H1 (cell line): ENCODE data around the gene SLC38A10. TPM values are rescaled to one million over a fixed set of nuclear protein-coding genes. Genes with fewer than 3 reads are reported as not detected.

Source experiments
- CTCF ChIA-PET: fragments of 300-600 bp; sonication (Branson Sonifier 250); formaldehyde crosslinking; loops from one replicate; lab custom pipeline; 2021; ENCODE audit not compliant: partially characterized antibody; lab: Charles Lee
- POLR2A ChIA-PET: fragments of 300-600 bp; sonication (Branson Sonifier 250); formaldehyde crosslinking; loops from one replicate; lab custom pipeline; 2021; ENCODE audit warnings: inconsistent platforms; ENCODE audit not compliant: partially characterized antibody; lab: Charles Lee
- DNase-seq, 2 experiments: peaks; one replicate each; pipeline versions ENCODE4 v3.0.0 to v3.0.0-alpha.2; 2010 to 2022; ENCODE audit warnings: low spot score in 2 of 2, low read depth in 1 of 2, mixed read lengths in 1 of 2
- FAIRE-seq: peaks from 2 replicates; lab custom pipeline; 2011; peaks lifted over from hg19 to GRCh38; lab: Jason Lieb, UNC
- H2AFZ ChIP-seq: 2 replicates; pipeline ENCODE4 v1.8.1; 2012; ENCODE audit warnings: low read length, inconsistent platforms
- H2AK5ac ChIP-seq: 2 replicates; pipeline ENCODE4 v1.6.1; 2013; ENCODE audit warnings: low read depth, low read length
- H2BK120ac ChIP-seq: replicated peaks from 2 replicates; pipeline ENCODE3; 2013; ENCODE audit warnings: low read depth, low read length, inconsistent platforms
- H2BK12ac ChIP-seq: 2 replicates; pipeline ENCODE4 v1.6.1; 2013; ENCODE audit warnings: low read depth, low read length
- H2BK15ac ChIP-seq: 2 replicates; pipeline ENCODE4 v1.6.1; 2013; ENCODE audit warnings: low read length
- H2BK20ac ChIP-seq: 2 replicates; pipeline ENCODE4 v1.6.1; 2013; ENCODE audit warnings: low read length
- H2BK5ac ChIP-seq: 2 replicates; pipeline ENCODE4 v1.6.1; 2013; ENCODE audit warnings: low read depth, low read length
- H3K14ac ChIP-seq: 2 replicates; pipeline ENCODE4 v1.6.1; 2013; ENCODE audit warnings: inconsistent platforms; ENCODE audit not compliant: insufficient read length
- H3K18ac ChIP-seq: 2 replicates; pipeline ENCODE4 v1.6.1; 2013; ENCODE audit warnings: low read length; ENCODE audit errors: extremely low read depth
- H3K23ac ChIP-seq: 2 replicates; pipeline ENCODE4 v1.6.1; 2013; ENCODE audit warnings: inconsistent platforms; ENCODE audit not compliant: insufficient read length
- H3K23me2 ChIP-seq: 2 replicates; pipeline ENCODE4 v1.6.1; 2013; ENCODE audit warnings: low read depth, low read length
- H3K27ac ChIP-seq: 2 replicates; pipeline ENCODE4 v1.6.1; 2011; ENCODE audit warnings: low read depth, low read length, inconsistent platforms
- H3K27me3 ChIP-seq, 4 experiments: replicated peaks in 1 of 4; 1 replicate in 1 of 4; 2 replicates in 3 of 4; pipeline versions ENCODE4 v1.6.1 to v1.8.1; 2011 to 2013; ENCODE audit warnings: low read length in 3 of 4, mild to moderate bottlenecking in 3 of 4, inconsistent platforms in 2 of 4, mixed read lengths in 2 of 4, moderate library complexity in 1 of 4; ENCODE audit not compliant: control insufficient read depth in 3 of 4, insufficient read depth in 3 of 4; ENCODE audit errors: extremely low read depth in 1 of 4
- H3K36me3 ChIP-seq, 4 experiments: 2 replicates each; pipeline versions ENCODE4 v1.6.1 to v1.8.1; 2011 to 2013; ENCODE audit warnings: mild to moderate bottlenecking in 4 of 4, low read length in 3 of 4, moderate library complexity in 2 of 4, control low read depth in 1 of 4, inconsistent platforms in 1 of 4; ENCODE audit not compliant: insufficient read depth in 4 of 4, control insufficient read depth in 2 of 4
- H3K4ac ChIP-seq: replicated peaks from 2 replicates; pipeline ENCODE3; 2013; ENCODE audit warnings: low read length, low read depth, mixed read lengths, inconsistent platforms; ENCODE audit not compliant: insufficient read length
- H3K4me1 ChIP-seq, 4 experiments: replicated peaks in 1 of 4; 1 replicate in 1 of 4; 2 replicates in 3 of 4; pipeline versions ENCODE4 v1.6.1 to v1.8.1; 2011 to 2013; ENCODE audit warnings: low read length in 3 of 4, inconsistent platforms in 2 of 4, mixed read lengths in 1 of 4; ENCODE audit not compliant: insufficient read depth in 4 of 4, control insufficient read depth in 3 of 4
- H3K4me2 ChIP-seq, 2 experiments: 2 replicates each; pipeline versions ENCODE4 v1.6.1 to v1.8.1; 2011 to 2013; ENCODE audit warnings: low read depth in 2 of 2, low read length in 2 of 2, control low read depth in 1 of 2, inconsistent platforms in 1 of 2, mild to moderate bottlenecking in 1 of 2; ENCODE audit not compliant: insufficient read depth in 1 of 2
- H3K4me3 ChIP-seq, 4 experiments: fragments of 200-600, 300-600 bp in 1 of 4; sonication (generic), shearing (Covaris generic), sonication (Bioruptor Twin) in 1 of 4; 2 replicates each; pipeline versions ENCODE4 v1.5.1 to v1.8.1; 2011 to 2016; ENCODE audit warnings: low read length in 4 of 4, low read depth in 3 of 4, control low read depth in 2 of 4, inconsistent platforms in 2 of 4, mild to moderate bottlenecking in 2 of 4, mixed read lengths in 1 of 4, moderate library complexity in 1 of 4; ENCODE audit not compliant: insufficient read depth in 2 of 4; ENCODE audit errors: extremely low read depth in 1 of 4
- H3K56ac ChIP-seq: replicated peaks from 2 replicates; pipeline ENCODE3; 2013; ENCODE audit warnings: low read depth, mild to moderate bottlenecking, mixed read lengths, low read length, inconsistent platforms; ENCODE audit not compliant: insufficient read length
- H3K79me1 ChIP-seq: 2 replicates; pipeline ENCODE4 v1.6.1; 2013; ENCODE audit warnings: low read depth, low read length, control low read depth
- H3K79me2 ChIP-seq, 2 experiments: 2 replicates each; pipeline versions ENCODE4 v1.6.1 to v1.8.1; 2012 to 2013; ENCODE audit warnings: low read length in 2 of 2, mild to moderate bottlenecking in 2 of 2, inconsistent platforms in 1 of 2; ENCODE audit not compliant: insufficient read depth in 2 of 2, control insufficient read depth in 1 of 2
- H3K9ac ChIP-seq, 4 experiments: replicated peaks in 1 of 4; 1 replicate in 1 of 4; 2 replicates in 3 of 4; pipeline versions ENCODE4 v1.6.1 to v1.8.1; 2011 to 2013; ENCODE audit warnings: low read depth in 3 of 4, low read length in 3 of 4, control low read depth in 2 of 4, mild to moderate bottlenecking in 2 of 4, moderate library complexity in 2 of 4, inconsistent platforms in 1 of 4; ENCODE audit errors: extremely low read depth in 1 of 4
- H3K9me3 ChIP-seq, 2 experiments: 2 replicates each; pipeline versions ENCODE4 v1.6.1 to v1.8.1; 2012 to 2013; ENCODE audit warnings: mild to moderate bottlenecking in 2 of 2, moderate library complexity in 2 of 2, control low read depth in 1 of 2, inconsistent platforms in 1 of 2, low read depth in 1 of 2, low read length in 1 of 2, mixed read lengths in 1 of 2; ENCODE audit not compliant: insufficient read depth in 2 of 2
- H4K20me1 ChIP-seq, 2 experiments: replicated peaks in 1 of 2; 2 replicates each; pipeline versions ENCODE3 to v1.8.1; 2011 to 2013; ENCODE audit warnings: inconsistent platforms in 2 of 2, low read length in 2 of 2, mild to moderate bottlenecking in 1 of 2; ENCODE audit not compliant: insufficient read depth in 2 of 2, control insufficient read depth in 1 of 2
- H4K5ac ChIP-seq: 2 replicates; pipeline ENCODE4 v1.6.1; 2013; ENCODE audit warnings: low read length, low read depth, mixed read lengths, inconsistent platforms; ENCODE audit not compliant: insufficient read length
- H4K8ac ChIP-seq: 2 replicates; pipeline ENCODE4 v1.8.0; 2013; ENCODE audit warnings: mild to moderate bottlenecking, moderate library complexity, low read length, inconsistent platforms; ENCODE audit not compliant: insufficient read depth; ENCODE audit errors: extremely low read depth
- H4K91ac ChIP-seq: replicated peaks from 2 replicates; pipeline ENCODE3; 2013; ENCODE audit warnings: low read length, mixed read lengths, inconsistent platforms; ENCODE audit not compliant: insufficient read length
- NANOG ChIP-seq: IDR thresholded peaks from 2 replicates; pipeline ENCODE4 v1.6.1; 2011; ENCODE audit warnings: low read length, low read depth, mild to moderate bottlenecking, inconsistent platforms; ENCODE audit not compliant: insufficient read depth, poor library complexity, severe bottlenecking
- POLR2A ChIP-seq, 2 experiments: IDR thresholded peaks; 1 replicate in 1 of 2; 2 replicates in 1 of 2; pipeline ENCODE4 v1.6.1; 2011; ENCODE audit warnings: low read depth in 2 of 2, low read length in 2 of 2, mild to moderate bottlenecking in 2 of 2; ENCODE audit errors: control extremely low read depth in 1 of 2
- TBP ChIP-seq: IDR thresholded peaks from 2 replicates; pipeline ENCODE4 v1.6.1; 2011; ENCODE audit warnings: low read depth, low read length, improper control_type of control experiment
- WGBS, 2 experiments: shearing (Covaris generic) in 1 of 2; methylation state at CpG; one replicate each; pipeline versions ENCODE4 v1.1.6 to v1.1.7; 2013 to 2015; ENCODE audit warnings: low lambda C conversion rate in 2 of 2, mixed read lengths in 2 of 2, inconsistent platforms in 1 of 2, low coverage in 1 of 2, missing lambda C conversion rate in 1 of 2; ENCODE audit not compliant: insufficient replicate concordance in 2 of 2, insufficient coverage in 1 of 2, insufficient read length in 1 of 2; ENCODE audit errors: extremely low coverage in 1 of 2, missing lambda C conversion rate in 1 of 2; 5-methylcytosine and 5-hydroxymethylcytosine counted together
- polyA plus RNA-seq, 7 experiments: library from polyadenylated mRNA; depleted of rRNA in 3 of 7; stranded (reverse) in 5 of 7; unstranded in 2 of 7; fragments of >200 nt in 5 of 7; fragments of 200-250 nt in 2 of 7; gene quantifications; 1 replicate in 5 of 7; 2 replicates in 1 of 7; 4 replicates in 1 of 7; pipeline versions ENCODE4 v1.2.1 to v1.2.3, GENCODE V29; 2011 to 2013; ENCODE audit warnings: missing spikeins in 2 of 7, mixed read lengths in 2 of 7
- total RNA-seq: library from RNA; stranded (reverse); fragmentation: NEBNext Ultra II Directional; extraction: Animal tissue kit (Norgen Biotek cat#: 25700); gene quantifications from 2 replicates; pipeline ENCODE4 v1.2.1, GENCODE V29; 2021

The SLC38A10 gene
- total and polyA plus RNA-seq, 2 of the 8 experiments (the other 6 are each of a cell fraction or from before 2014, with no cell fraction given), result 26.4 to 41.0 TPM

- Histone ChIP-seq H3K9me3 (no peaks in the 10 kb centered on the region), H2BK12ac (no peak overlapping the region), H2BK20ac (no peak overlapping the region), H3K27me3 (no peaks in the 10 kb centered on the region), H4K8ac (no peak overlapping the region), H2BK15ac (no peak overlapping the region), H3K36me3 (peaks cover 0 to 6% (median 1%) of the 10 kb centered on the region in 4 experiments; a peak in 4 of 8 replicates), H3K14ac (no peak overlapping the region), H3K4ac (no peak overlapping the region), H3K4me2 (no peak overlapping the region), H3K27ac (no peak overlapping the region), H3K4me3 (no peak overlapping the region), H3K23ac (no peak overlapping the region), H4K20me1 (peaks cover 0 to 12% of the 10 kb centered on the region in 2 experiments), H3K18ac (no peak overlapping the region), H2AFZ (no peak overlapping the region), H3K9ac (no peak overlapping the region), H3K23me2 (peaks cover 3% of the 10 kb centered on the region; the same call in 1 of the 2 replicates), H3K4me1 (no peaks in the 10 kb centered on the region; a peak in 1 of 7 replicates), H2BK120ac (no peak overlapping the region), H3K79me1 (no peaks in the 10 kb centered on the region), H2BK5ac (no peak overlapping the region), H3K56ac (no peak overlapping the region), H4K91ac (no peak overlapping the region), H4K5ac (no peak overlapping the region), H2AK5ac (no peak overlapping the region), H3K79me2 (no peaks in the 10 kb centered on the region)
- no peak for TF ChIP-seq TBP
- TF ChIP-seq POLR2A (IDR thresholded peaks at IDR 0.05; ENCODE audit: control extremely low read depth in 1 of 2, low read depth in 2 of 2, low read length in 2 of 2), result no peak
- no peak for TF ChIP-seq NANOG
- DNase-seq (no peak), FAIRE-seq (no peak)
- CTCF ChIA-PET, result interaction anchor here (0.7 to 2.1 kb wide), 5 partner anchors 41 to 237 kb away, joined by 3 to 5 read pairs (median 4); no protein-coding TSS in a partner anchor
- 80% methylated on average over 10 of the region's 10 CpGs; no CpG with 5 or more reads in 1 of the 2 experiments for WGBS, 2 experiments
- POLR2A ChIA-PET, result interaction anchor here (1.5 kb wide), 1 partner anchor 14 kb away, joined by 3 read pairs; no protein-coding TSS in a partner anchor
Measured at GRCh38 chr17:81204578-81204977, 90.5 kb downstream of the SLC38A10 start.
